HL-60 (cell line): ENCODE measurements around the gene AMBP.

ENCODE experiments used
- CTCF ChIP-seq: IDR thresholded peaks from one replicate; pipeline ENCODE4 v1.5.1; 2011; ENCODE audit warnings: low read length, control low read depth, inconsistent platforms; ENCODE audit not compliant: insufficient read depth
- GABPA ChIP-seq: IDR thresholded peaks from 2 replicates; pipeline ENCODE4 v1.6.1; 2012; ENCODE audit warnings: low read depth
- POLR2AphosphoS5 ChIP-seq: IDR thresholded peaks from 2 replicates; pipeline ENCODE4 v1.6.1; 2012; ENCODE audit warnings: low read depth
- SPI1 ChIP-seq: IDR thresholded peaks from 2 replicates; pipeline ENCODE4 v1.6.1; 2012; ENCODE audit warnings: low read depth, mild to moderate bottlenecking, borderline replicate concordance
- TF ChIP-seq, protein P1 (sequence below): IDR thresholded peaks from 2 replicates; pipeline ENCODE4 v1.6.1; 2012; ENCODE audit warnings: low read depth; ENCODE audit not compliant: insufficient replicate concordance

- TF ChIP-seq CTCF (no peak), POLR2AphosphoS5 (no peak), GABPA (no peak), SPI1 (no peak)
- TF ChIP-seq, protein P1, sequence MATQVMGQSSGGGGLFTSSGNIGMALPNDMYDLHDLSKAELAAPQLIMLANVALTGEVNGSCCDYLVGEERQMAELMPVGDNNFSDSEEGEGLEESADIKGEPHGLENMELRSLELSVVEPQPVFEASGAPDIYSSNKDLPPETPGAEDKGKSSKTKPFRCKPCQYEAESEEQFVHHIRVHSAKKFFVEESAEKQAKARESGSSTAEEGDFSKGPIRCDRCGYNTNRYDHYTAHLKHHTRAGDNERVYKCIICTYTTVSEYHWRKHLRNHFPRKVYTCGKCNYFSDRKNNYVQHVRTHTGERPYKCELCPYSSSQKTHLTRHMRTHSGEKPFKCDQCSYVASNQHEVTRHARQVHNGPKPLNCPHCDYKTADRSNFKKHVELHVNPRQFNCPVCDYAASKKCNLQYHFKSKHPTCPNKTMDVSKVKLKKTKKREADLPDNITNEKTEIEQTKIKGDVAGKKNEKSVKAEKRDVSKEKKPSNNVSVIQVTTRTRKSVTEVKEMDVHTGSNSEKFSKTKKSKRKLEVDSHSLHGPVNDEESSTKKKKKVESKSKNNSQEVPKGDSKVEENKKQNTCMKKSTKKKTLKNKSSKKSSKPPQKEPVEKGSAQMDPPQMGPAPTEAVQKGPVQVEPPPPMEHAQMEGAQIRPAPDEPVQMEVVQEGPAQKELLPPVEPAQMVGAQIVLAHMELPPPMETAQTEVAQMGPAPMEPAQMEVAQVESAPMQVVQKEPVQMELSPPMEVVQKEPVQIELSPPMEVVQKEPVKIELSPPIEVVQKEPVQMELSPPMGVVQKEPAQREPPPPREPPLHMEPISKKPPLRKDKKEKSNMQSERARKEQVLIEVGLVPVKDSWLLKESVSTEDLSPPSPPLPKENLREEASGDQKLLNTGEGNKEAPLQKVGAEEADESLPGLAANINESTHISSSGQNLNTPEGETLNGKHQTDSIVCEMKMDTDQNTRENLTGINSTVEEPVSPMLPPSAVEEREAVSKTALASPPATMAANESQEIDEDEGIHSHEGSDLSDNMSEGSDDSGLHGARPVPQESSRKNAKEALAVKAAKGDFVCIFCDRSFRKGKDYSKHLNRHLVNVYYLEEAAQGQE = no peak
Observed at GRCh38 chr9:114060711-114061110, 17.4 kb downstream of the AMBP start.
